ENCODE measurements around the gene ERGIC1.

Gene ERGIC1

GRCh38 chr5:172920447-172920849 is 86.4 kb downstream of the ERGIC1 start:
- DNase-seq (ENCODE audit: low spot score) = no peak

- DNase-seq (ENCODE audit: low spot score) = no peak
Observed at GRCh38 chr5:172920995-172921394, 86.9 kb downstream of the ERGIC1 start.

GRCh38 chr5:172921906-172922305 is 87.9 kb downstream of the ERGIC1 start:
- no peak for DNase-seq (ENCODE audit: low spot score)

- no peak for DNase-seq (ENCODE audit: low spot score)
Observed at GRCh38 chr5:172923539-172923938, 89.5 kb downstream of the ERGIC1 start.

GRCh38 chr5:172925336-172925948 is 91.4 kb downstream of the ERGIC1 start:
- DNase-seq (ENCODE audit: low spot score) = no peak

GRCh38 chr5:172926008-172926523 is 92.0 kb downstream of the ERGIC1 start:
- DNase-seq (ENCODE audit: low spot score) = no peak

GRCh38 chr5:172926796-172927195 is 92.7 kb downstream of the ERGIC1 start:
- DNase-seq (ENCODE audit: low spot score) = no peak

GRCh38 chr5:172929371-172929838 is 95.4 kb downstream of the ERGIC1 start:
- DNase-seq (ENCODE audit: low spot score) = no peak

- no peak for DNase-seq (ENCODE audit: low spot score)
Observed at GRCh38 chr5:172931001-172931536, 97.0 kb downstream of the ERGIC1 start.

- peak; percentile 68 for DNase-seq (ENCODE audit: low spot score)
Observed at GRCh38 chr5:172932313-172933017, 98.4 kb downstream of the ERGIC1 start.

- no peak for DNase-seq (ENCODE audit: low spot score)
Observed at GRCh38 chr5:172933238-172933637, 99.2 kb downstream of the ERGIC1 start.

- no peak for DNase-seq (ENCODE audit: low spot score)
Observed at GRCh38 chr5:172935096-172935495, 101.0 kb downstream of the ERGIC1 start.

- no peak for DNase-seq (ENCODE audit: low spot score)
Observed at GRCh38 chr5:172936401-172936800, 102.3 kb downstream of the ERGIC1 start.

GRCh38 chr5:172939071-172939470 is 105.0 kb downstream of the ERGIC1 start:
- peak; percentile 38 for DNase-seq (ENCODE audit: low spot score)

- DNase-seq (ENCODE audit: low spot score) = no peak
Observed at GRCh38 chr5:172939611-172940267, 105.7 kb downstream of the ERGIC1 start.

GRCh38 chr5:172940268-172941066 is 106.4 kb downstream of the ERGIC1 start:
- DNase-seq (ENCODE audit: low spot score) = no peak

GRCh38 chr5:172941067-172941516 is 107.0 kb downstream of the ERGIC1 start:
- no peak for DNase-seq (ENCODE audit: low spot score)

GRCh38 chr5:172942556-172942955 is 108.5 kb downstream of the ERGIC1 start:
- no peak for DNase-seq (ENCODE audit: low spot score)

- DNase-seq (ENCODE audit: low spot score) = no peak
Observed at GRCh38 chr5:172943283-172943841, 109.3 kb downstream of the ERGIC1 start.

- DNase-seq (ENCODE audit: low spot score) = no peak
Observed at GRCh38 chr5:172943906-172944305, 109.9 kb downstream of the ERGIC1 start.

GRCh38 chr5:172944741-172945140 is 110.7 kb downstream of the ERGIC1 start:
- no peak for DNase-seq (ENCODE audit: low spot score)
